GM12873 (cell line): ENCODE results near the gene THNSL1.

Source experiments
- TF ChIP-seq, protein P1 (sequence below): IDR thresholded peaks from 2 replicates; pipeline ENCODE4 v1.5.1; 2012; ENCODE audit warnings: low read depth, mild to moderate bottlenecking, moderate library complexity, low read length, control low read depth; ENCODE audit not compliant: insufficient read depth; ENCODE audit errors: missing control alignments

THNSL1 gene

DNA sequence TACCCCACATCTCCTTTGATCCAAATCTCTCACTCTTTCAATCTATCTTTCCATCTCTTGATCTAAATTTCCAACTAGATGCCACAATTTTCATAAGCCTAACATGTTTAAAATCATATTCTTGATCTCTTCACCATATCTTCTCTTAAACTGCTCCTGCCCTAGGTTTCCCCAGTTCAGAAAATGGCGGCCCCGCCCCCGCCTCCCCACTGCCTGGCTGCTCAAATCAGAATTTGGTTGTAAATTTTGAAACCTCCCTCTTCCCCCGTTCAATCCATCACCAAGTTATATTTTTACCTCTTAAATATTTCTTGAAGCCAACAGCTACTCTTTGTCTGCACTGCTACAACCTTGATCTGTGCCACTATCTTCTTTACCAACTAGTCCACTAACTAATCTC lies 36.7 kb upstream of the THNSL1 start:
- TF ChIP-seq, protein P1, sequence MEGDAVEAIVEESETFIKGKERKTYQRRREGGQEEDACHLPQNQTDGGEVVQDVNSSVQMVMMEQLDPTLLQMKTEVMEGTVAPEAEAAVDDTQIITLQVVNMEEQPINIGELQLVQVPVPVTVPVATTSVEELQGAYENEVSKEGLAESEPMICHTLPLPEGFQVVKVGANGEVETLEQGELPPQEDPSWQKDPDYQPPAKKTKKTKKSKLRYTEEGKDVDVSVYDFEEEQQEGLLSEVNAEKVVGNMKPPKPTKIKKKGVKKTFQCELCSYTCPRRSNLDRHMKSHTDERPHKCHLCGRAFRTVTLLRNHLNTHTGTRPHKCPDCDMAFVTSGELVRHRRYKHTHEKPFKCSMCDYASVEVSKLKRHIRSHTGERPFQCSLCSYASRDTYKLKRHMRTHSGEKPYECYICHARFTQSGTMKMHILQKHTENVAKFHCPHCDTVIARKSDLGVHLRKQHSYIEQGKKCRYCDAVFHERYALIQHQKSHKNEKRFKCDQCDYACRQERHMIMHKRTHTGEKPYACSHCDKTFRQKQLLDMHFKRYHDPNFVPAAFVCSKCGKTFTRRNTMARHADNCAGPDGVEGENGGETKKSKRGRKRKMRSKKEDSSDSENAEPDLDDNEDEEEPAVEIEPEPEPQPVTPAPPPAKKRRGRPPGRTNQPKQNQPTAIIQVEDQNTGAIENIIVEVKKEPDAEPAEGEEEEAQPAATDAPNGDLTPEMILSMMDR, result no peak

DNA sequence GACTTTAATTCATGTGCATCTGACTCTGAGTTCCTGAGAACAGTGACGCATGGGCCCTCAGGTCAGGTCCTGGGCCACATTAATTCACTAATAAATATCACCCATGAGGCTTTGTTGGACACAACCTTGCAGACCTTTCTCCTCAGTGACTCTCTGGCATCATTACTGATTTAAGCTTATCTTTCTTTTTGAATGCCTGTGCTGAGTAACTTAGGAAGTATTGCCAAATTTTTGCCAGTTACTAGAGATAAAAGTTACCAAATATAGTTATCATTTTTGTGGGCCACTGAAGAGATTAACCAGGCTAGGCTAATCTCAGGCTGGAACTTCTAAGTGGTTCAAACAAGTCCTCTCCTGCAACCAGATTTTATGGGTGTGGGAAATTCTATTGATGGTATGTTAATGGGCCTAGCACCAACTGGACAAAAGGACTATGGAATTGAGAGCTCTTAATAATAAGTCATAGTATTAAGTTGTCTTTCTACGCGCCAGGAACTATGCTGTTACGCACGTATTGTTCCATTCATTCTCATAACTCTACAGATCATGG lies 35.2 kb upstream of the THNSL1 start:
- TF ChIP-seq, protein P1, result no peak

DNA sequence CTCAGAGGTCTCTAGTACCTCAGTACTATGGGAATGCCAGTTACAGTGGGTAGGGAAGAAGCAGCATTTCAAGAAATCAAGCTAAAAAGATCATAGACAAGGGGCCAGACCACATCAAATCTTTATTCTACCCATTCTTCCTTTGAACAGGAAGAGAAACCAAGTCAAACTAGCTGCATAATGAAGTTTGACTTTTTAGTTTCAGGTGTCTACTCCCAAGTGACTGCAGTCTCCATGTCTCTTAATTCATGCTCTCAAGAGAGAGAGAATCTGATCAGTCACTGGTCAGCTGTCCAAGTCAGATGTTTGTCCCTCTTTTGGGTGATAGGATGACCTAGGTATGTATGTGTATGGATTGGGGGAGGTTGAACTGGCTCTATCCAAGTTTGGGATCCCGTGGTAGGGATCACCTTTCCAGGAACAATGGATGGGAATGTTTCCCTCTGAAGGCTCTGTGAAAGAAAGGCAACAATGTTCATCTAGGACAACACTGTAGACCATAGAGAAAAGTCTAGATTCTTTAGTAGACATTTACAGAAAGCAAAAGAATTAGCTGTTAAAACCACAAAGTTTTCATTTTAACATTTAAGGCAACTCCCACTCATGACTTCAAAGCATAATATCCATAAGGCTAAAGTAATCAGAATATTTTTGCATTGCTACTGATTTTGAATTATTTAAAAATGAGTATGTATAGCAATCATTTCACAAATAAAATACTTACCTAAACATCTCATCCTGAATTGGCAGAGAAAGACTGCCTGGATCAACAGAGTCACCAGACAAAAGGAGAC lies 33.9 kb upstream of the THNSL1 start:
- TF ChIP-seq, protein P1, result no peak

DNA sequence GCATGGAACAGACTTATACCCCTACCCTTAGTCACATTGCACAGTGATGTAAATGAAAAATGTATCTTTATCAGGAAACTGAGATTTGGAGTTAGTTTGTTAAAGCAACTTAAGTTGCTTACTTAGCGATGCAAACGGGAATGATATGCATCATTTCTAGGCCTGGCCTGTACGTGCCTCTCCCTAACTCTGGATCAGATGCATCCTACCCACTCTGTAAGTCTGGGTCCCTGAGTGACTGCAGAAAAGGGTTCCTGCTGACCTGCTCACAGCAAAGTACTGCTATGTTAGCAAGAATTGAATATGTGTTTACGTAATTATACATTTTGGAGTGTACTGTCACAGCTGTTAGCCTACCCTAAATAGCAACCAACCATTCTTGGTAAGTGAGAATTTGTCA lies 33.3 kb upstream of the THNSL1 start:
- TF ChIP-seq, protein P1, result no peak

DNA sequence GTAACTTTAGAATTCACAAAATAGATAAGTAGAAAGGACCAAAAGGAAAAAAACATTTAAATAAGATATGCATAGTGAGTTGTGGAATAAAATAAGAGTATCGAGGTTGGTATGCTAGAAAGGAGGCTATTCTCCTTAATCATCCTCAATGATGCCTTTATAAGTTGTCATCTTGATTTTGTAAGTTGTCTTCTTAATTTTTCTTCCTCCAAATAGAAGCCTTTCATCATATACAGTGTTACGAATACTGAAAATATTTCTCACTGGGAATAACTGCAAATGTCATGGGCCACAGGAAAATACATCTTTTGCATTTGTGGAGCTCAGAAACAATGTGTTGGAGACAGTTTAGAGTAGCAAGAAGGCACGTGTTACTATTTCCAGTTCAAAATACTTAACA lies 32.5 kb upstream of the THNSL1 start:
- TF ChIP-seq, protein P1, result no peak

DNA sequence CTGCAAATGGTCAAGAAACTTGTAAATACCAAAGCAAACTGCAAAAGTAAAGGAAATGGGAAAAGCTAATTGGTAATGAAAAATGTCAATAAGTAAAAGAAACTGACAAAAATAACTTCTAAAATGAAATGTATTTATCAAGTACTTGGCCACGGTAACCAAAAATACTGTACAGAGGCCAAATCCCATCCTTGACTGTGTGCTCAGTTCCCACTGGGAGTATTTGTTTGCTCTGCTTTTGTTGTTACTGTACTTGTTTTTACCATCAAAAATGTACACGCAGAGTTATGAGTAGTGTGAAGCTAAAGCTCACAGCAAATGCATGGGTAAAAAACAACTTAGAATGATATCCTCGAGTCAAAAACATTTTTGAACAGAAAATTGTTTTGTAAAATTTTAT lies 31.5 kb upstream of the THNSL1 start:
- TF ChIP-seq, protein P1, result no peak

DNA sequence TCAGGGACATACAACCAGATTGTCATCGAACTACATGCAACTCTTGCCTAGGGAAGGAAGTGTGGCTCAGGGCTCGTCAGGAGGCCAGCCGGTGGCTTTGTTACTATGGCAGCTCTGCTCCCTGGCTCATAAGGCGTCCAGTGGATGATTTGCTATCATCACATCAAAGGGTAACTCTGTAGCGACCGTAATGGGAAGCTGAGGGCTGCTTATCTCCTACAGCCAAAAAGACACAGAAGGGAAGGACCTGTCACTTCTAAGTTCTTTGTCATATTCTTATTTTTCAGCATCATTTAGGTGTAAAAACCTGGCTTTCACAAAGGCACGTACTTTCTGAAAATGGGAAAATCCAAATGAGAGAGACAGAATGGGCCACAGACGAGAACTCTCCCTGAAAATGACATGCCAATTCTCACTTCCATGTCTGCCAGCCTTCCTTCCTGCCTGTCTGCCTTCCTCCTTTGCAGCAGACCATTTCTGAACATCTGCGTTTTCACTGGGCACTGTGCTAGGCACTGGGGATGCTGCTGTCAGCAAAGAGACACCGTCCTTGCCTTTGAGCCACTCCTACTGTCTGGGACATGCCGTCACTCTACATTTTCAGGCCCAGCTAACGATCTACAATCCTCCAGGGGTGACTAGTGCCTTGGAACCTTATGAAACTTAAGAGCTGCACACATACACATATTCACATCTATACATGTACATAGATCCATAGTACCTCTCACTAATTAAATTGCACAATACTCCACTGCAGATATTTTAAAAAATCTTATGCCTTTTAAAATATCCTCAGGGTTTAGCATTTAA lies 27.4 kb upstream of the THNSL1 start:
- TF ChIP-seq, protein P1, result no peak
